NCI-H2171 treated with DMSO at 0.1 percent for 48 hours (cell line): ENCODE measurements around the gene ZNF217.
A peak's percentile ranks its signal among the peaks of the same experiment; 100 is the strongest.
"Not testable (repeated sequence)": the region's sequence is repeated elsewhere in the genome, so short reads cannot be mapped to it uniquely, and the experiment has no call there.

Experiments used
- DNase-seq: peaks from one replicate; lab custom pipeline; 2025; lab: John Stamatoyannopoulos, UW

The ZNF217 gene

GRCh38 chr20:53569005-53569404 lies 24.6 kb downstream of the ZNF217 start:
- no peak for DNase-seq

- DNase-seq: no peak
Measured at GRCh38 chr20:53568351-53568750, 25.3 kb downstream of the ZNF217 start.

GRCh38 chr20:53567379-53567917 lies 26.2 kb downstream of the ZNF217 start:
- DNase-seq: no peak

GRCh38 chr20:53566623-53567022 lies 27.0 kb downstream of the ZNF217 start:
- DNase-seq: not testable (repeated sequence)

- no peak for DNase-seq
Measured at GRCh38 chr20:53565254-53565653, 28.4 kb downstream of the ZNF217 start.

- not testable (repeated sequence) for DNase-seq
Measured at GRCh38 chr20:53562104-53562764, 31.4 kb downstream of the ZNF217 start.

- DNase-seq: no peak
Measured at GRCh38 chr20:53561505-53561904, 32.1 kb downstream of the ZNF217 start.

- no peak for DNase-seq
Measured at GRCh38 chr20:53559816-53560215, 33.8 kb downstream of the ZNF217 start.

GRCh38 chr20:53557130-53557529 lies 36.5 kb downstream of the ZNF217 start:
- DNase-seq: no peak

GRCh38 chr20:53556267-53556897 lies 37.3 kb downstream of the ZNF217 start:
- no peak for DNase-seq

- no peak for DNase-seq
Measured at GRCh38 chr20:53555816-53556215, 37.8 kb downstream of the ZNF217 start.

GRCh38 chr20:53555081-53555480 lies 38.6 kb downstream of the ZNF217 start:
- no peak for DNase-seq

GRCh38 chr20:53552572-53552893 lies 41.1 kb downstream of the ZNF217 start:
- DNase-seq: not testable (repeated sequence)

GRCh38 chr20:53551719-53552571 lies 41.7 kb downstream of the ZNF217 start:
- DNase-seq: not testable (repeated sequence)

- DNase-seq: no peak
Measured at GRCh38 chr20:53550280-53551187, 43.1 kb downstream of the ZNF217 start.

GRCh38 chr20:53547664-53548239 lies 45.9 kb downstream of the ZNF217 start:
- peak; percentile 74 for DNase-seq

GRCh38 chr20:53539516-53539915 lies 54.1 kb downstream of the ZNF217 start:
- no peak for DNase-seq

- not testable (repeated sequence) for DNase-seq
Measured at GRCh38 chr20:53536382-53536781, 57.3 kb downstream of the ZNF217 start.

GRCh38 chr20:53535878-53536277 lies 57.8 kb downstream of the ZNF217 start:
- DNase-seq: no peak

- DNase-seq: no peak
Measured at GRCh38 chr20:53534037-53534436, 59.6 kb downstream of the ZNF217 start.

- no peak for DNase-seq
Measured at GRCh38 chr20:53533500-53533899, 60.1 kb downstream of the ZNF217 start.
